ENCODE data around the gene SLC27A4. TPM values are rescaled to one million over a fixed set of nuclear protein-coding genes. Genes with fewer than 3 reads are reported as not detected.

SLC27A4 gene
- total RNA-seq, 1 donor from 2014 or later, result 14.4 TPM

GRCh38 chr9:128341435-128341849 lies 1.1 kb downstream of the SLC27A4 start:
- CTCF ChIA-PET, result interaction anchor here (0.7 to 1.7 kb wide), 6 partner anchors 20 to 148 kb away, joined by 3 to 9 read pairs (median 4); no protein-coding TSS in a partner anchor

GRCh38 chr9:128342971-128343680 lies 2.8 kb downstream of the SLC27A4 start:
- Mint-ChIP-seq H3K27me3 (no peaks in the 10 kb centered on the region), H3K9me3 (no peaks in the 10 kb centered on the region), H3K27ac (no peak overlapping the region), H3K4me3 (peak overlapping the region; percentile 38), H3K4me1 (peaks cover 10% of the 10 kb centered on the region), H3K36me3 (ENCODE audit: low read depth) (peaks cover 24% of the 10 kb centered on the region)
- POLR2A ChIA-PET, result interaction anchor here (1.5 kb wide), 1 partner anchor 20 kb away, joined by 3 read pairs; no protein-coding TSS in a partner anchor
- DNase-seq (no peak), ATAC-seq (ENCODE audit: low read depth) (no peak)
- intact Hi-C loops (cut with micrococcal nuclease), result no loop called here
- CTCF ChIA-PET, result no interaction called here
- no peak for TF ChIP-seq CTCF (IDR thresholded peaks at IDR 0.05)

More at GRCh38 chr9:128341435-128341849, 1.1 kb downstream of the SLC27A4 start:
- Mint-ChIP-seq H3K9me3 (no peaks in the 10 kb centered on the region), H3K27me3 (no peaks in the 10 kb centered on the region), H3K36me3 (ENCODE audit: low read depth) (peaks cover 14% of the 10 kb centered on the region), H3K27ac (peak overlapping the region; percentile 55), H3K4me1 (peaks cover 10% of the 10 kb centered on the region), H3K4me3 (peak overlapping the region; percentile 86)
- intact Hi-C loops (cut with micrococcal nuclease), result loop anchor here (1.0 to 2.0 kb wide), 2 partner anchors 46 to 149 kb away; no protein-coding TSS in a partner anchor
- POLR2A ChIA-PET, result interaction anchor here (0.7 to 1.8 kb wide), 4 partner anchors 21 to 65 kb away, joined by 3 to 12 read pairs (median 6); partner anchors contain the start of genes GOLGA2, SWI5 and URM1
- TF ChIP-seq CTCF (IDR thresholded peaks at IDR 0.05), result no peak
- peak; percentile 53 for ATAC-seq (ENCODE audit: low read depth)
- DNase-seq, result peak; percentile 46

- Mint-ChIP-seq H3K27ac (no peak overlapping the region), H3K27me3 (no peaks in the 10 kb centered on the region), H3K4me3 (no peak overlapping the region), H3K36me3 (ENCODE audit: low read depth) (peaks cover 29% of the 10 kb centered on the region), H3K9me3 (no peaks in the 10 kb centered on the region), H3K4me1 (peaks cover 10% of the 10 kb centered on the region)
- DNase-seq (no peak), ATAC-seq (ENCODE audit: low read depth) (no peak)
- POLR2A ChIA-PET, result interaction anchor here (1.5 kb wide), 1 partner anchor 21 kb away, joined by 3 read pairs; no protein-coding TSS in a partner anchor
- CTCF ChIA-PET, result no interaction called here
- intact Hi-C loops (cut with micrococcal nuclease), result no loop called here
- no peak for TF ChIP-seq CTCF (IDR thresholded peaks at IDR 0.05)
Measured at GRCh38 chr9:128343855-128344254, 3.5 kb downstream of the SLC27A4 start.

- POLR2A ChIA-PET, result no interaction called here
Measured at GRCh38 chr9:128344931-128345605, 4.7 kb downstream of the SLC27A4 start.

More at GRCh38 chr9:128344931-128345605, 4.7 kb downstream of the SLC27A4 start:
- ATAC-seq (ENCODE audit: low read depth), result no peak
- CTCF ChIA-PET, result no interaction called here
- Mint-ChIP-seq H3K4me3 (no peak overlapping the region), H3K27ac (no peak overlapping the region), H3K36me3 (ENCODE audit: low read depth) (peaks cover 40% of the 10 kb centered on the region), H3K27me3 (no peaks in the 10 kb centered on the region), H3K9me3 (no peaks in the 10 kb centered on the region), H3K4me1 (peaks cover 6% of the 10 kb centered on the region)
- no peak for TF ChIP-seq CTCF (IDR thresholded peaks at IDR 0.05)
- no peak for DNase-seq
- intact Hi-C loops (cut with micrococcal nuclease), result no loop called here
